Keratinocyte (primary cell): ENCODE data around the gene MYO16. TPM values are rescaled to one million over a fixed set of nuclear protein-coding genes. Genes with fewer than 3 reads are reported as not detected.

Experiments used
- DNase-seq: peaks from one replicate; pipeline ENCODE4 v3.0.0-alpha.2; 2011; ENCODE audit warnings: low read depth, missing footprints, low spot score
- FAIRE-seq: peaks from 2 replicates; lab custom pipeline; 2011; peaks lifted over from hg19 to GRCh38; lab: Jason Lieb, UNC
- H2AFZ ChIP-seq: 2 replicates; pipeline ENCODE4 v1.6.0; 2012; ENCODE audit warnings: low read length, control low read depth, inconsistent platforms; ENCODE audit not compliant: control insufficient read depth
- H3K27ac ChIP-seq: 2 replicates; pipeline ENCODE4 v1.5.1; 2011; ENCODE audit warnings: low read length; ENCODE audit not compliant: control insufficient read depth, insufficient read depth
- H3K27me3 ChIP-seq: 3 replicates; pipeline ENCODE4 v1.6.0; 2011; ENCODE audit warnings: low read length; ENCODE audit not compliant: control insufficient read depth, insufficient read depth; ENCODE audit errors: extremely low read depth
- H3K36me3 ChIP-seq, 2 experiments: 2 replicates in 1 of 2; 3 replicates in 1 of 2; pipeline ENCODE4 v1.5.1; 2011; ENCODE audit warnings: low read length in 2 of 2, mild to moderate bottlenecking in 1 of 2; ENCODE audit not compliant: control insufficient read depth in 2 of 2, insufficient read depth in 2 of 2; ENCODE audit errors: extremely low read depth in 1 of 2
- H3K4me1 ChIP-seq: 3 replicates; pipeline ENCODE4 v1.5.1; 2011; ENCODE audit warnings: low read length; ENCODE audit not compliant: control insufficient read depth, insufficient read depth; ENCODE audit errors: extremely low read depth
- H3K4me2 ChIP-seq: 3 replicates; pipeline ENCODE4 v1.6.0; 2011; ENCODE audit warnings: low read depth, low read length; ENCODE audit not compliant: control insufficient read depth, insufficient read depth; ENCODE audit errors: extremely low read depth
- H3K4me3 ChIP-seq, 3 experiments: fragments of 200-600 bp in 1 of 3; sonication (generic) in 1 of 3; 2 replicates in 2 of 3; 3 replicates in 1 of 3; pipeline ENCODE4 v1.5.1; 2011 to 2016; ENCODE audit warnings: low read length in 3 of 3, mild to moderate bottlenecking in 3 of 3, control low read depth in 2 of 3, inconsistent platforms in 1 of 3, low read depth in 1 of 3, mixed read lengths in 1 of 3, mixed run types in 1 of 3, moderate library complexity in 1 of 3; ENCODE audit not compliant: control insufficient read depth in 2 of 3, insufficient read depth in 2 of 3; ENCODE audit errors: extremely low read depth in 1 of 3
- H3K79me2 ChIP-seq: 2 replicates; pipeline ENCODE4 v1.6.0; 2012; ENCODE audit warnings: low read length; ENCODE audit not compliant: control insufficient read depth, insufficient read depth
- H3K9ac ChIP-seq: 3 replicates; pipeline ENCODE4 v1.6.0; 2011; ENCODE audit warnings: low read length; ENCODE audit not compliant: control insufficient read depth, insufficient read depth; ENCODE audit errors: extremely low read depth
- H3K9me1 ChIP-seq: 3 replicates; pipeline ENCODE4 v1.6.0; 2011; ENCODE audit warnings: low read length; ENCODE audit not compliant: control insufficient read depth, insufficient read depth; ENCODE audit errors: extremely low read depth
- H3K9me3 ChIP-seq: 2 replicates; pipeline ENCODE4 v1.5.1; 2012; ENCODE audit warnings: low read depth, low read length; ENCODE audit not compliant: control insufficient read depth
- H4K20me1 ChIP-seq: 3 replicates; pipeline ENCODE4 v1.6.0; 2011; ENCODE audit warnings: low read length; ENCODE audit not compliant: control insufficient read depth, insufficient read depth; ENCODE audit errors: extremely low read depth
- EZH2 ChIP-seq: IDR thresholded peaks from one replicate; pipeline ENCODE4 v1.6.1; 2012; ENCODE audit warnings: inconsistent platforms, mild to moderate bottlenecking, low read length, moderate library complexity
- dilution Hi-C: fragments of 300-500 bp; cut with MboI; formaldehyde crosslinking; loops from one replicate; pipeline ENCODE4 v1.7.0; 2020; ENCODE audit warnings: low sequenced_read_pairs; ENCODE audit not compliant: extremely low pct_ligation_motif_present
- polyA plus RNA-seq, 5 experiments: library from polyadenylated mRNA; depleted of rRNA in 3 of 5; stranded (reverse) in 3 of 5; stranded (forward) in 1 of 5; unstranded in 1 of 5; fragments of >200 nt; gene quantifications; 1 replicate in 1 of 5; 2 replicates in 3 of 5; 3 replicates in 1 of 5; pipeline versions ENCODE4 v1.2.1 to v1.2.3, GENCODE V29; 2011 to 2012; ENCODE audit warnings: missing spikeins in 2 of 5, low read depth in 1 of 5, low replicate concordance in 1 of 5
- TF ChIP-seq, protein P1 (sequence below), 3 experiments: IDR thresholded peaks in 1 of 3; conservative IDR thresholded peaks in 1 of 3; optimal IDR thresholded peaks in 1 of 3; 2 replicates in 2 of 3; 3 replicates in 1 of 3; pipeline versions ENCODE3 to v1.5.1; 2011; ENCODE audit warnings: low read length in 3 of 3, mild to moderate bottlenecking in 3 of 3, moderate library complexity in 2 of 3, control low read depth in 1 of 3, inconsistent platforms in 1 of 3; ENCODE audit not compliant: insufficient read depth in 2 of 3; ENCODE audit errors: extremely low read depth in 1 of 3

The MYO16 gene
- polyA plus RNA-seq, 1 donor (not counting 4 experiments of a cell fraction or from before 2014, with no cell fraction given): 0.08 TPM

DNA sequence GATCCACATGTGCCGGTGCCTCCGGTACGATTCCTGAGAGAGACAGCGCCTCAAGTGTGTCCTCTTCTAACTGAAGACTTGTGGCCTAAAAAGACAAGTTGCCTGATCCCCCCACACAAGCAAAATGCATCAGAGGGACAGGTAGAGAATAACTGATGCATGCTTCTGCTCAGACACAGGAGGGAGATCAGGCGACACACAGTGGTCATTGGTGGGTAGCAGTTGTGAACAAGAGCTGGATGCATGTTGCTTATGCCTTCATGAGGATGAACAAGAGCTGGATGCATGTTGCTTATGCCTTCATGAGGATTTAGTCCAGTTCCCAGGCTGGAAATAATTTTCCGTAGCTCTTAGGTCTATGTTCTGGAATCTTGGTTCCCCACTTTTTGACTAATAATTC lies 505.6 kb downstream of the MYO16 start:
- Histone ChIP-seq H3K36me3 (no peaks in the 10 kb centered on the region), H3K27me3 (no peaks in the 10 kb centered on the region), H3K79me2 (no peaks in the 10 kb centered on the region), H3K9ac (no peak overlapping the region), H3K9me3 (no peaks in the 10 kb centered on the region), H4K20me1 (no peaks in the 10 kb centered on the region), H2AFZ (no peak overlapping the region), H3K4me3 (no peak overlapping the region), H3K4me2 (no peak overlapping the region), H3K9me1 (no peaks in the 10 kb centered on the region), H3K27ac (no peak overlapping the region), H3K4me1 (no peaks in the 10 kb centered on the region)
- TF ChIP-seq EZH2: no peak
- TF ChIP-seq, protein P1, sequence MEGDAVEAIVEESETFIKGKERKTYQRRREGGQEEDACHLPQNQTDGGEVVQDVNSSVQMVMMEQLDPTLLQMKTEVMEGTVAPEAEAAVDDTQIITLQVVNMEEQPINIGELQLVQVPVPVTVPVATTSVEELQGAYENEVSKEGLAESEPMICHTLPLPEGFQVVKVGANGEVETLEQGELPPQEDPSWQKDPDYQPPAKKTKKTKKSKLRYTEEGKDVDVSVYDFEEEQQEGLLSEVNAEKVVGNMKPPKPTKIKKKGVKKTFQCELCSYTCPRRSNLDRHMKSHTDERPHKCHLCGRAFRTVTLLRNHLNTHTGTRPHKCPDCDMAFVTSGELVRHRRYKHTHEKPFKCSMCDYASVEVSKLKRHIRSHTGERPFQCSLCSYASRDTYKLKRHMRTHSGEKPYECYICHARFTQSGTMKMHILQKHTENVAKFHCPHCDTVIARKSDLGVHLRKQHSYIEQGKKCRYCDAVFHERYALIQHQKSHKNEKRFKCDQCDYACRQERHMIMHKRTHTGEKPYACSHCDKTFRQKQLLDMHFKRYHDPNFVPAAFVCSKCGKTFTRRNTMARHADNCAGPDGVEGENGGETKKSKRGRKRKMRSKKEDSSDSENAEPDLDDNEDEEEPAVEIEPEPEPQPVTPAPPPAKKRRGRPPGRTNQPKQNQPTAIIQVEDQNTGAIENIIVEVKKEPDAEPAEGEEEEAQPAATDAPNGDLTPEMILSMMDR (optimal IDR thresholded peaks at IDR 0.05 in 1 of 3, IDR thresholded peaks at IDR 0.05 in 1 of 3, conservative IDR thresholded peaks at IDR 0.05 in 1 of 3; ENCODE audit: extremely low read depth in 1 of 3, insufficient read depth in 2 of 3, low read length in 3 of 3): peak in 1 of 3 experiments; percentile 57
- FAIRE-seq: no peak
- DNase-seq: no peak
- dilution Hi-C loops: no loop called here

DNA sequence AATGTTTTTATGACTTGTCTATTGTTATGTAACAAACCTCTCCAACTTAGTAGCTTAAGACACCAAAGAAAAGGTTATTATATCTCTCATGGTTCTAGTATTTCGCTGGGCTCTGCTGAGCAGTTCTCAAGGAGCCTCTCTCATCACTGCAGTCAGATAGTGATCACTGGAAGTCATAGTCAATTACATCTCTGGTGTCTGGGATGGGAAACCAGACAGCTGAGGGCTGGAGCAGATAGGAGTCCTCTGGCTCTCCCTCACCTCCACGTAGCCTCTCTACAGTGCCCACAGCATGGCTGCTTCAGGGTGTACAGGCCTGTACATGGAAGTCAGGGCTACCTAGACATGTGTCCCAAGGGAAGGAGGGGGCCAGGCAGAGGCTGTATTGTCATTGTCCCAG lies 507.5 kb downstream of the MYO16 start:
- no peaks in the 10 kb centered on the region for H4K20me1 ChIP-seq
- H3K27ac ChIP-seq: no peak overlapping the region
- no peaks in the 10 kb centered on the region for H3K4me1 ChIP-seq
- TF ChIP-seq EZH2: no peak
- TF ChIP-seq, protein P1 (optimal IDR thresholded peaks at IDR 0.05 in 1 of 3, IDR thresholded peaks at IDR 0.05 in 1 of 3, conservative IDR thresholded peaks at IDR 0.05 in 1 of 3; ENCODE audit: extremely low read depth in 1 of 3, insufficient read depth in 2 of 3, low read length in 3 of 3): no peak
- H3K9me1 ChIP-seq: no peaks in the 10 kb centered on the region
- no peak overlapping the region for H2AFZ ChIP-seq
- H3K79me2 ChIP-seq: no peaks in the 10 kb centered on the region
- no peak overlapping the region for H3K4me2 ChIP-seq
- H3K4me3 ChIP-seq: no peak overlapping the region
- FAIRE-seq (no peak), DNase-seq (no peak)
- no peaks in the 10 kb centered on the region for H3K27me3 ChIP-seq
- no peaks in the 10 kb centered on the region for H3K36me3 ChIP-seq
- no peak overlapping the region for H3K9ac ChIP-seq
- H3K9me3 ChIP-seq: no peaks in the 10 kb centered on the region
- dilution Hi-C loops: no loop called here
